Dermis blood vessel endothelial cell (primary cell): ENCODE data around the gene PARP1. TPM values are rescaled to one million over a fixed set of nuclear protein-coding genes. Genes with fewer than 3 reads are reported as not detected.

Experiments
- DNase-seq: peaks from one replicate; pipeline ENCODE4 v3.0.0; 2010
- total RNA-seq: library from RNA; depleted of rRNA; stranded (reverse); fragments of >200 nt; gene quantifications from 2 replicates; pipeline ENCODE4 v1.2.3, GENCODE V29; 2014

The PARP1 gene
- total RNA-seq, 1 donor from 2014 or later, result 126 TPM

- DNase-seq, result no peak
Observed at GRCh38 chr1:226372885-226373284, 35.0 kb downstream of the PARP1 start.

GRCh38 chr1:226371866-226372490 lies 35.9 kb downstream of the PARP1 start:
- DNase-seq, result no peak

- no peak for DNase-seq
Observed at GRCh38 chr1:226371027-226371694, 36.7 kb downstream of the PARP1 start.

- no peak for DNase-seq
Observed at GRCh38 chr1:226370144-226370923, 37.6 kb downstream of the PARP1 start.

- no peak for DNase-seq
Observed at GRCh38 chr1:226369110-226369509, 38.8 kb downstream of the PARP1 start.

- peak; percentile 53 for DNase-seq
Observed at GRCh38 chr1:226366290-226366689, 41.6 kb downstream of the PARP1 start.

- peak; percentile 56 for DNase-seq
Observed at GRCh38 chr1:226365831-226366231, 42.1 kb downstream of the PARP1 start.

- DNase-seq, result no peak
Observed at GRCh38 chr1:226364901-226365565, 42.9 kb downstream of the PARP1 start.

- no peak for DNase-seq
Observed at GRCh38 chr1:226364514-226364899, 43.4 kb downstream of the PARP1 start.

- no peak for DNase-seq
Observed at GRCh38 chr1:226363801-226364513, 43.9 kb downstream of the PARP1 start.

- DNase-seq, result no peak
Observed at GRCh38 chr1:226362891-226363447, 44.9 kb downstream of the PARP1 start.

GRCh38 chr1:226362361-226362760 lies 45.5 kb downstream of the PARP1 start:
- DNase-seq, result no peak

GRCh38 chr1:226360106-226360746 lies 47.7 kb downstream of the PARP1 start:
- DNase-seq, result no peak

GRCh38 chr1:226357416-226357815 lies 50.5 kb downstream of the PARP1 start:
- DNase-seq, result no peak

- DNase-seq, result no peak
Observed at GRCh38 chr1:226355669-226356551, 52.0 kb downstream of the PARP1 start.

- no peak for DNase-seq
Observed at GRCh38 chr1:226355016-226355415, 52.9 kb downstream of the PARP1 start.

GRCh38 chr1:226353698-226354525 lies 54.0 kb downstream of the PARP1 start:
- no peak for DNase-seq

GRCh38 chr1:226351709-226352108 lies 56.2 kb downstream of the PARP1 start:
- DNase-seq, result no peak

GRCh38 chr1:226350519-226350865 lies 57.4 kb downstream of the PARP1 start:
- no peak for DNase-seq
